ENCODE measurements around the gene MPV17L. TPM values are rescaled to one million over a fixed set of nuclear protein-coding genes. Genes with fewer than 3 reads are reported as not detected.
"Not testable (repeated sequence)": the region's sequence is repeated elsewhere in the genome, so short reads cannot be mapped to it uniquely, and the experiment has no call there.

MPV17L gene
- total RNA-seq, 1 donor from 2014 or later: 0.55 TPM

- Mint-ChIP-seq H3K36me3 (ENCODE audit: low read depth) (no peaks in the 10 kb centered on the region), H3K9me3 (no peaks in the 10 kb centered on the region), H3K4me3 (peak overlapping the region; percentile 64), H3K4me1 (peaks cover 16% of the 10 kb centered on the region), H3K27ac (no peak overlapping the region), H3K27me3 (no peaks in the 10 kb centered on the region)
- CTCF ChIA-PET: interaction anchor here (0.6 kb wide), 1 partner anchor 106 kb away, joined by 4 read pairs; no protein-coding TSS in a partner anchor
- intact Hi-C loops (cut with micrococcal nuclease): no loop called here
- peak; percentile 28 for ATAC-seq (ENCODE audit: low read depth)
- POLR2A ChIA-PET: interaction anchor here (0.6 to 1.3 kb wide), 3 partner anchors 239 to 915 kb away, joined by 3 to 7 read pairs (median 4); partner anchors contain the start of gene MARF1
- no peak for DNase-seq
- TF ChIP-seq CTCF (IDR thresholded peaks at IDR 0.05): no peak
These were observed 7.9 kb downstream of the MPV17L start for GRCh38 chr16:15403392-15403995.

DNA sequence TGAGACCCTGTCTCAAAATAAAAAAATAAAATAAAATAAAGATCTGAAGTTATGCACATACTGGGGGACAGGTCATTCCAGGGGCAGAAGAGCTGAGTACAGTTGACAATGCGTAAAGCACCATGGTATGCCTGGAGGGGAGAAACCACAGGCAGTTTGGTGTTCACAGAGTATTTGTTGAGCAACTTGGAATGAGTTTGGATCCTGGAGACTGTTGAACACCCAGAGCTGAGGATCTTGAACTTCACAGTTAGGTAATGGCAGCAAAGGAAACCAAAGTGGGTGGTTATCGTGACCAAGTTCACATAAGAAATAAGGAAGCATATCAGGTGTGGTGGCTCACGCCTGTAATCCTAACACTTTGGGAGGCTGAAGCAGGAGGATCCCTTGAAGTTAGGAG lies 8.5 kb downstream of the MPV17L start:
- ATAC-seq (ENCODE audit: low read depth); intact Hi-C loops (cut with micrococcal nuclease); H3K9me3 Mint-ChIP-seq; H3K27ac Mint-ChIP-seq; DNase-seq; H3K4me3 Mint-ChIP-seq; CTCF ChIA-PET; H3K27me3 Mint-ChIP-seq; H3K36me3 Mint-ChIP-seq (ENCODE audit: low read depth): not testable (repeated sequence)
- H3K4me1 Mint-ChIP-seq: peaks cover 16% of the 10 kb centered on the region
- POLR2A ChIA-PET: interaction anchor here (1.3 kb wide), 1 partner anchor 238 kb away, joined by 7 read pairs; the partner anchor contains the start of gene MARF1

DNA sequence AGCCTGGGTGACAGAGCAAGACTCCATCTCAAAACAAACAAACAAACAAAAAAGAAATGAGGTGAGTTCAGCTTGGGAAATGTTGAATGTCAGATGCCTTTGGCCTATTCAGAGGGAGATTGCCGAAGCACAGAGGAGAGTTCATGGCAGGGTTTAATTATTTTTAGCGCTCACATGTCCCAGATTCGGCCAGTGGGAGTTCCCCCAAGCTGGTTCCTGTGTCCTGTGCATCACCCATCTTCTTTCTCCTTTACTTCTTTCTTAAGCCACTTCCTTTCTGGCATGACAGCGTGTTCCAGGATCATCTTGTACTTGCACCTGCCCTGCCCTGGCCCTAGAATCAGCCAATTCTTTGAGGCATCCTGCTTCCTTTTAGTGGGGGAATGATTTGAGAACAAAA lies 9.2 kb downstream of the MPV17L start:
- TF ChIP-seq CTCF (IDR thresholded peaks at IDR 0.05): no peak
- Mint-ChIP-seq H3K36me3 (ENCODE audit: low read depth) (no peaks in the 10 kb centered on the region), H3K9me3 (no peaks in the 10 kb centered on the region), H3K27me3 (no peaks in the 10 kb centered on the region), H3K4me3 (no peak overlapping the region), H3K4me1 (peaks cover 16% of the 10 kb centered on the region), H3K27ac (no peak overlapping the region)
- no peak for DNase-seq
- POLR2A ChIA-PET: no interaction called here
- CTCF ChIA-PET: no interaction called here
- intact Hi-C loops (cut with micrococcal nuclease): no loop called here
- ATAC-seq (ENCODE audit: low read depth): no peak

GRCh38 chr16:15407756-15408155 lies 12.2 kb downstream of the MPV17L start:
- H3K9me3 Mint-ChIP-seq; H3K36me3 Mint-ChIP-seq (ENCODE audit: low read depth); POLR2A ChIA-PET; H3K27me3 Mint-ChIP-seq; ATAC-seq (ENCODE audit: low read depth); H3K27ac Mint-ChIP-seq; intact Hi-C loops (cut with micrococcal nuclease); DNase-seq; CTCF ChIA-PET; H3K4me3 Mint-ChIP-seq: not testable (repeated sequence)
- peaks cover 16% of the 10 kb centered on the region for H3K4me1 Mint-ChIP-seq

- H3K4me3 Mint-ChIP-seq; H3K36me3 Mint-ChIP-seq (ENCODE audit: low read depth); H3K9me3 Mint-ChIP-seq; H3K27me3 Mint-ChIP-seq; POLR2A ChIA-PET; H3K27ac Mint-ChIP-seq; intact Hi-C loops (cut with micrococcal nuclease); H3K4me1 Mint-ChIP-seq; ATAC-seq (ENCODE audit: low read depth); CTCF ChIA-PET; DNase-seq: not testable (repeated sequence)
These were observed 13.9 kb downstream of the MPV17L start for GRCh38 chr16:15409476-15409875.

DNA sequence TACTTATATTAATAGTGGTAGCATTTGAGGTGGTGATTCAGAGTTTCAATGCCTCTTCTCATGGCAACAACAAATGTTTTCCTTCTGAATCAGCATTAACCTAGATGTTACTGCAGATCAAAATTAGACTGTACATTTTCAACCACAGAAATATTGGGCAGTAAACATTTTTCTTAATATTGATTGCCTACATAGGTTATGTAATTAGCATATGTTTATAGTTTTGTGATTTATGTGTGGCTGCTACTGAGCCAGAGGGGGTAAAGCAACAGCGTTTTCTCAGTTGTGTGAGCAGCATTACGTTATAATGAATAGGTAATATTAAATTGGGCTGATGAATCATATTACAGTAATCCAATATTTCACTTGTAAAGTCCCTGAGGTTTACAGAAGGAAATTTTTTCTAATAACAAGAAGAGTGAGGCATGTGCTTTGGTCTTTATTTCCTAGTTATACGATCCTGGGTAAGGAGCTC lies 20.0 kb downstream of the MPV17L start:
- Mint-ChIP-seq H3K9me3 (no peaks in the 10 kb centered on the region), H3K27me3 (no peaks in the 10 kb centered on the region), H3K27ac (no peak overlapping the region), H3K4me1 (no peaks in the 10 kb centered on the region), H3K36me3 (ENCODE audit: low read depth) (no peaks in the 10 kb centered on the region), H3K4me3 (no peak overlapping the region)
- no peak for TF ChIP-seq CTCF (IDR thresholded peaks at IDR 0.05)
- ChIA-PET POLR2A (no interaction called here), CTCF (no interaction called here)
- no peak for ATAC-seq (ENCODE audit: low read depth)
- DNase-seq: no peak
- intact Hi-C loops (cut with micrococcal nuclease): no loop called here
